ENCODE measurements around the gene SDCCAG8. TPM values are rescaled to one million over a fixed set of nuclear protein-coding genes. Genes with fewer than 3 reads are reported as not detected.
A peak's percentile ranks its signal among the peaks of the same experiment; 100 is the strongest.

Gene SDCCAG8
- polyA plus RNA-seq, 3 donors from 2014 or later: 11.9 to 20.3 (median 14.0) TPM

- Mint-ChIP-seq H3K9me3 (no peaks in the 10 kb centered on the region), H3K27ac (peak overlapping the region in 3 of 6 donors; percentile 46 to 62 (median 50)), H3K4me3 (peak overlapping the region; percentile 85 to 90 (median 86))
These were observed 226.5 kb downstream of the SDCCAG8 start for GRCh38 chr1:243482141-243483022.

GRCh38 chr1:243483071-243483771, 227.4 kb downstream of the SDCCAG8 start:
- DNase-seq: peak; percentile 15 to 35 (median 31)
- Mint-ChIP-seq H3K9me3 (no peaks in the 10 kb centered on the region), H3K36me3 (no peaks in the 10 kb centered on the region), H3K4me3 (peak overlapping the region; percentile 85 to 90 (median 86)), H3K27me3 (ENCODE audit: low read depth in 3 of 3) (peaks cover 7 to 12% (median 12%) of the 10 kb centered on the region in 3 donors), H3K4me1 (peaks cover 20 to 22% of the 10 kb centered on the region in 2 donors), H3K27ac (peak overlapping the region in 4 of 6 donors; percentile 46 to 82 (median 58))

More at GRCh38 chr1:243482141-243483022, 226.5 kb downstream of the SDCCAG8 start:
- Mint-ChIP-seq H3K4me1 (peaks cover 20 to 22% of the 10 kb centered on the region in 2 donors), H3K27me3 (ENCODE audit: low read depth in 3 of 3) (peaks cover 6 to 12% (median 10%) of the 10 kb centered on the region in 3 donors), H3K36me3 (no peaks in the 10 kb centered on the region)
- DNase-seq: peak in 1 of 3 donors; percentile 18

- peak overlapping the region; percentile 82 to 90 (median 86) for H3K4me3 Mint-ChIP-seq
- H3K4me1 Mint-ChIP-seq: peaks cover 20 to 22% of the 10 kb centered on the region in 2 donors
- peaks cover 10 to 15% (median 12%) of the 10 kb centered on the region in 3 donors for H3K27me3 Mint-ChIP-seq (ENCODE audit: low read depth in 3 of 3)
- DNase-seq: no peak
- no peaks in the 10 kb centered on the region for H3K9me3 Mint-ChIP-seq
- no peaks in the 10 kb centered on the region for H3K36me3 Mint-ChIP-seq
- H3K27ac Mint-ChIP-seq: peak overlapping the region in 1 of 6 donors; percentile 53
These were observed 228.1 kb downstream of the SDCCAG8 start for GRCh38 chr1:243483952-243484351.

- Mint-ChIP-seq H3K9me3 (no peaks in the 10 kb centered on the region), H3K27me3 (ENCODE audit: low read depth in 3 of 3) (peaks cover 10 to 15% (median 13%) of the 10 kb centered on the region in 3 donors), H3K4me1 (peaks cover 9 to 13% of the 10 kb centered on the region in 2 donors), H3K27ac (no peak overlapping the region), H3K36me3 (no peaks in the 10 kb centered on the region), H3K4me3 (peak overlapping the region in 1 of 5 donors; percentile 33)
- DNase-seq: no peak
These were observed 231.3 kb downstream of the SDCCAG8 start for GRCh38 chr1:243487036-243487648.

GRCh38 chr1:243487649-243488227, 231.9 kb downstream of the SDCCAG8 start:
- peaks cover 9 to 10% (median 9%) of the 10 kb centered on the region in 3 donors for H3K27me3 Mint-ChIP-seq (ENCODE audit: low read depth in 3 of 3)
- H3K27ac Mint-ChIP-seq: no peak overlapping the region
- no peaks in the 10 kb centered on the region for H3K36me3 Mint-ChIP-seq
- peak overlapping the region in 1 of 5 donors; percentile 33 for H3K4me3 Mint-ChIP-seq
- DNase-seq: no peak
- no peaks in the 10 kb centered on the region for H3K9me3 Mint-ChIP-seq
- peaks cover 3 to 7% of the 10 kb centered on the region in 2 donors for H3K4me1 Mint-ChIP-seq

- Mint-ChIP-seq H3K9me3 (no peaks in the 10 kb centered on the region), H3K27me3 (ENCODE audit: low read depth in 3 of 3) (peaks cover 7 to 13% (median 7%) of the 10 kb centered on the region in 3 donors), H3K4me3 (no peak overlapping the region), H3K36me3 (peaks cover 0 to 4% (median 0%) of the 10 kb centered on the region in 3 donors), H3K4me1 (peaks cover 0 to 4% of the 10 kb centered on the region in 2 donors), H3K27ac (no peak overlapping the region)
- no peak for DNase-seq
These were observed 232.8 kb downstream of the SDCCAG8 start for GRCh38 chr1:243488459-243489157.

- no peak for DNase-seq
- H3K9me3 Mint-ChIP-seq: no peaks in the 10 kb centered on the region
- H3K36me3 Mint-ChIP-seq: peaks cover 0 to 5% (median 0%) of the 10 kb centered on the region in 3 donors
- H3K4me1 Mint-ChIP-seq: no peaks in the 10 kb centered on the region
- H3K27ac Mint-ChIP-seq: peak overlapping the region in 1 of 6 donors; percentile 37
- no peak overlapping the region for H3K4me3 Mint-ChIP-seq
- H3K27me3 Mint-ChIP-seq (ENCODE audit: low read depth in 3 of 3): peaks cover 6 to 13% (median 7%) of the 10 kb centered on the region in 3 donors
These were observed 233.3 kb downstream of the SDCCAG8 start for GRCh38 chr1:243489158-243489527.

- H3K27ac Mint-ChIP-seq: peak overlapping the region in 1 of 6 donors; percentile 30
These were observed 234.1 kb downstream of the SDCCAG8 start for GRCh38 chr1:243489681-243490546.

GRCh38 chr1:243490748-243491686, 235.2 kb downstream of the SDCCAG8 start:
- Mint-ChIP-seq H3K27ac (peak overlapping the region in 1 of 6 donors; percentile 62), H3K4me3 (no peak overlapping the region), H3K27me3 (ENCODE audit: low read depth in 3 of 3) (peaks cover 6 to 20% (median 7%) of the 10 kb centered on the region in 3 donors)

More at GRCh38 chr1:243489681-243490546, 234.1 kb downstream of the SDCCAG8 start:
- H3K36me3 Mint-ChIP-seq: peaks cover 0 to 5% (median 0%) of the 10 kb centered on the region in 3 donors
- no peak overlapping the region for H3K4me3 Mint-ChIP-seq
- DNase-seq: no peak
- no peaks in the 10 kb centered on the region for H3K4me1 Mint-ChIP-seq
- no peaks in the 10 kb centered on the region for H3K9me3 Mint-ChIP-seq
- peaks cover 6 to 20% (median 7%) of the 10 kb centered on the region in 3 donors for H3K27me3 Mint-ChIP-seq (ENCODE audit: low read depth in 3 of 3)

GRCh38 chr1:243493156-243494129, 237.6 kb downstream of the SDCCAG8 start:
- peaks cover 4 to 6% (median 5%) of the 10 kb centered on the region in 3 donors for H3K36me3 Mint-ChIP-seq
- H3K27ac Mint-ChIP-seq: peak overlapping the region in 1 of 6 donors; percentile 9
- no peaks in the 10 kb centered on the region for H3K9me3 Mint-ChIP-seq
- no peak overlapping the region for H3K4me3 Mint-ChIP-seq
- H3K27me3 Mint-ChIP-seq (ENCODE audit: low read depth in 3 of 3): peaks cover 2 to 12% (median 4%) of the 10 kb centered on the region in 3 donors
- DNase-seq: no peak
- peaks cover 12 to 14% of the 10 kb centered on the region in 2 donors for H3K4me1 Mint-ChIP-seq

More at GRCh38 chr1:243490748-243491686, 235.2 kb downstream of the SDCCAG8 start:
- peaks cover 5% of the 10 kb centered on the region in 2 donors for H3K4me1 Mint-ChIP-seq
- no peaks in the 10 kb centered on the region for H3K9me3 Mint-ChIP-seq
- DNase-seq: no peak
- H3K36me3 Mint-ChIP-seq: peaks cover 0 to 5% (median 3%) of the 10 kb centered on the region in 3 donors
